Activated CD4-positive, alpha-beta memory T cell treated with anti-CD3 and anti-CD28 coated beads for 36 hours (primary cell): ENCODE measurements around the gene TMEM201. TPM values are rescaled to one million over a fixed set of nuclear protein-coding genes. Genes with fewer than 3 reads are reported as not detected.

Experiments used
- CTCF ChIA-PET: fragments of 350-600 bp; sonication (Branson Sonifier 250); formaldehyde crosslinking; loops from one replicate; lab custom pipeline; 2021; ENCODE audit warnings: antibody characterized with exemption, inconsistent platforms; lab: Charles Lee
- POLR2A ChIA-PET: fragments of 350-600 bp; sonication (Branson Sonifier 250); formaldehyde crosslinking; loops from one replicate; lab custom pipeline; 2021; ENCODE audit warnings: antibody characterized with exemption; lab: Charles Lee
- DNase-seq: peaks from one replicate; pipeline ENCODE4 v3.0.0-alpha.2; 2020
- H3K27ac Mint-ChIP-seq: one replicate; pipeline ENCODE4 v1.8.0; 2021; ENCODE audit warnings: mixed read lengths
- H3K27me3 Mint-ChIP-seq: one replicate; pipeline ENCODE4 v1.8.0; 2021; ENCODE audit warnings: mixed read lengths
- H3K36me3 Mint-ChIP-seq: one replicate; pipeline ENCODE4 v1.8.0; 2021; ENCODE audit warnings: mixed read lengths
- H3K4me1 Mint-ChIP-seq: one replicate; pipeline ENCODE4 v1.8.0; 2021; ENCODE audit warnings: low read depth, mixed read lengths
- H3K4me3 Mint-ChIP-seq: one replicate; pipeline ENCODE4 v1.8.0; 2021; ENCODE audit warnings: mild to moderate bottlenecking, mixed read lengths
- H3K9me3 Mint-ChIP-seq: one replicate; pipeline ENCODE4 v1.8.0; 2021; ENCODE audit warnings: mixed read lengths
- intact Hi-C: fragments of 100-400 bp; cut with micrococcal nuclease; formaldehyde crosslinking; loops from one replicate; pipeline ENCODE4 v1.15.1; 2023
- total RNA-seq, 2 experiments: library from RNA; stranded (reverse); gene quantifications; one replicate each; pipeline ENCODE4 v1.2.3, GENCODE V29; 2021

TMEM201 gene
- total RNA-seq, 2 experiments from 2014 or later, result 12.2 to 14.0 TPM

GRCh38 chr1:9594471-9595155 is 5.9 kb downstream of the TMEM201 start:
- CTCF ChIA-PET, result no interaction called here
- Mint-ChIP-seq H3K4me3 (no peak overlapping the region), H3K27ac (no peak overlapping the region), H3K4me1 (peaks cover 27% of the 10 kb centered on the region), H3K9me3 (no peaks in the 10 kb centered on the region), H3K36me3 (peaks cover 6% of the 10 kb centered on the region), H3K27me3 (no peaks in the 10 kb centered on the region)
- no peak for DNase-seq
- POLR2A ChIA-PET, result no interaction called here
- intact Hi-C loops, result no loop called here

- H3K4me1 Mint-ChIP-seq, result peaks cover 22% of the 10 kb centered on the region
- H3K36me3 Mint-ChIP-seq, result peaks cover 6% of the 10 kb centered on the region
- H3K9me3 Mint-ChIP-seq, result no peaks in the 10 kb centered on the region
- DNase-seq, result no peak
- intact Hi-C loops, result no loop called here
- ChIA-PET CTCF (no interaction called here), POLR2A (no interaction called here)
- no peaks in the 10 kb centered on the region for H3K27me3 Mint-ChIP-seq
- no peak overlapping the region for H3K4me3 Mint-ChIP-seq
- H3K27ac Mint-ChIP-seq, result no peak overlapping the region
These were observed 6.7 kb downstream of the TMEM201 start for GRCh38 chr1:9595156-9595967.

- H3K9me3 Mint-ChIP-seq, result no peaks in the 10 kb centered on the region
- DNase-seq, result no peak
- CTCF ChIA-PET, result no interaction called here
- H3K27me3 Mint-ChIP-seq, result no peaks in the 10 kb centered on the region
- no peak overlapping the region for H3K4me3 Mint-ChIP-seq
- POLR2A ChIA-PET, result no interaction called here
- H3K36me3 Mint-ChIP-seq, result peaks cover 6% of the 10 kb centered on the region
- intact Hi-C loops, result no loop called here
- H3K27ac Mint-ChIP-seq, result no peak overlapping the region
- H3K4me1 Mint-ChIP-seq, result peaks cover 16% of the 10 kb centered on the region
These were observed 7.2 kb downstream of the TMEM201 start for GRCh38 chr1:9595968-9596340.

GRCh38 chr1:9596415-9597123 is 7.9 kb downstream of the TMEM201 start:
- CTCF ChIA-PET, result interaction anchor here (1.2 kb wide), 1 partner anchor 102 kb away, joined by 3 read pairs; no protein-coding TSS in a partner anchor
- DNase-seq, result no peak
- H3K27ac Mint-ChIP-seq, result no peak overlapping the region
- H3K27me3 Mint-ChIP-seq, result no peaks in the 10 kb centered on the region
- intact Hi-C loops, result no loop called here
- POLR2A ChIA-PET, result no interaction called here
- H3K4me3 Mint-ChIP-seq, result no peak overlapping the region
- peaks cover 6% of the 10 kb centered on the region for H3K36me3 Mint-ChIP-seq
- no peaks in the 10 kb centered on the region for H3K9me3 Mint-ChIP-seq
- H3K4me1 Mint-ChIP-seq, result peaks cover 14% of the 10 kb centered on the region

- POLR2A ChIA-PET, result no interaction called here
- Mint-ChIP-seq H3K4me1 (peaks cover 10% of the 10 kb centered on the region), H3K4me3 (no peak overlapping the region), H3K9me3 (no peaks in the 10 kb centered on the region), H3K36me3 (peaks cover 6% of the 10 kb centered on the region), H3K27ac (no peak overlapping the region), H3K27me3 (no peaks in the 10 kb centered on the region)
- no peak for DNase-seq
- intact Hi-C loops, result no loop called here
- CTCF ChIA-PET, result interaction anchor here (1.2 kb wide), 1 partner anchor 103 kb away, joined by 3 read pairs; no protein-coding TSS in a partner anchor
These were observed 8.9 kb downstream of the TMEM201 start for GRCh38 chr1:9597361-9598315.

GRCh38 chr1:9598316-9598700 is 9.6 kb downstream of the TMEM201 start:
- peaks cover 5% of the 10 kb centered on the region for H3K4me1 Mint-ChIP-seq
- intact Hi-C loops, result no loop called here
- no peak overlapping the region for H3K4me3 Mint-ChIP-seq
- no peak for DNase-seq
- CTCF ChIA-PET, result no interaction called here
- no peaks in the 10 kb centered on the region for H3K27me3 Mint-ChIP-seq
- no peaks in the 10 kb centered on the region for H3K9me3 Mint-ChIP-seq
- POLR2A ChIA-PET, result no interaction called here
- H3K36me3 Mint-ChIP-seq, result peaks cover 6% of the 10 kb centered on the region
- no peak overlapping the region for H3K27ac Mint-ChIP-seq

GRCh38 chr1:9599741-9600140 is 11.0 kb downstream of the TMEM201 start:
- CTCF ChIA-PET, result no interaction called here
- POLR2A ChIA-PET, result no interaction called here
- no peaks in the 10 kb centered on the region for H3K9me3 Mint-ChIP-seq
- no peak for DNase-seq
- intact Hi-C loops, result no loop called here
- no peaks in the 10 kb centered on the region for H3K4me1 Mint-ChIP-seq
- no peaks in the 10 kb centered on the region for H3K27me3 Mint-ChIP-seq
- H3K36me3 Mint-ChIP-seq, result peaks cover 6% of the 10 kb centered on the region
- H3K4me3 Mint-ChIP-seq, result no peak overlapping the region
- no peak overlapping the region for H3K27ac Mint-ChIP-seq

- Mint-ChIP-seq H3K9me3 (no peaks in the 10 kb centered on the region), H3K36me3 (peaks cover 6% of the 10 kb centered on the region), H3K4me3 (no peak overlapping the region), H3K27me3 (no peaks in the 10 kb centered on the region), H3K4me1 (no peaks in the 10 kb centered on the region), H3K27ac (no peak overlapping the region)
- intact Hi-C loops, result no loop called here
- no peak for DNase-seq
- CTCF ChIA-PET, result no interaction called here
- POLR2A ChIA-PET, result no interaction called here
These were observed 12.4 kb downstream of the TMEM201 start for GRCh38 chr1:9600861-9601834.

GRCh38 chr1:9601942-9602793 is 13.5 kb downstream of the TMEM201 start:
- no peak for DNase-seq
- CTCF ChIA-PET, result no interaction called here
- intact Hi-C loops, result no loop called here
- H3K27ac Mint-ChIP-seq, result no peak overlapping the region
- peaks cover 2% of the 10 kb centered on the region for H3K36me3 Mint-ChIP-seq
- no peaks in the 10 kb centered on the region for H3K4me1 Mint-ChIP-seq
- no peak overlapping the region for H3K4me3 Mint-ChIP-seq
- no peaks in the 10 kb centered on the region for H3K27me3 Mint-ChIP-seq
- POLR2A ChIA-PET, result no interaction called here
- no peaks in the 10 kb centered on the region for H3K9me3 Mint-ChIP-seq

GRCh38 chr1:9602794-9603167 is 14.1 kb downstream of the TMEM201 start:
- H3K27me3 Mint-ChIP-seq, result no peaks in the 10 kb centered on the region
- POLR2A ChIA-PET, result no interaction called here
- H3K9me3 Mint-ChIP-seq, result no peaks in the 10 kb centered on the region
- intact Hi-C loops, result no loop called here
- H3K36me3 Mint-ChIP-seq, result peaks cover 2% of the 10 kb centered on the region
- no peaks in the 10 kb centered on the region for H3K4me1 Mint-ChIP-seq
- H3K27ac Mint-ChIP-seq, result no peak overlapping the region
- CTCF ChIA-PET, result no interaction called here
- DNase-seq, result no peak
- H3K4me3 Mint-ChIP-seq, result no peak overlapping the region
